SH-SY5Y (cell line): ENCODE measurements around the gene FOXO1.

ENCODE experiments used
- GATA2 ChIP-seq: IDR thresholded peaks from 2 replicates; pipeline ENCODE4 v1.6.1; 2011; ENCODE audit warnings: mild to moderate bottlenecking, low read depth, low read length
- GATA3 ChIP-seq: IDR thresholded peaks from 2 replicates; pipeline ENCODE4 v1.6.1; 2011; ENCODE audit warnings: low read depth, mild to moderate bottlenecking, low read length, moderate library complexity

GRCh38 chr13:40648841-40649240, 17.6 kb downstream of the FOXO1 start:
- no peak for TF ChIP-seq GATA2
- TF ChIP-seq GATA3: no peak
